Breast epithelium (tissue), 3 donors: ENCODE data around the gene SGSM2.

Source experiments
- CTCF ChIP-seq, 3 donors: fragments of 450-650 bp; IDR thresholded peaks; one replicate each; pipeline ENCODE4 v1.5.1; 2016 to 2017; ENCODE audit warnings: antibody characterized with exemption in 3 of 3, mild to moderate bottlenecking in 3 of 3, moderate library complexity in 3 of 3
- POLR2A ChIP-seq: fragments of 450-650 bp; IDR thresholded peaks from one replicate; pipeline ENCODE4 v1.6.1; 2016; ENCODE audit warnings: antibody characterized with exemption, mild to moderate bottlenecking, moderate library complexity
- POLR2AphosphoS5 ChIP-seq, 3 donors: sonication (generic); formaldehyde crosslinking; IDR thresholded peaks; one replicate each; pipeline ENCODE4 v1.6.1; 2017; ENCODE audit warnings: antibody characterized with exemption in 3 of 3

GRCh38 chr17:2319051-2319450 lies 18.2 kb upstream of the SGSM2 start:
- TF ChIP-seq CTCF (IDR thresholded peaks at IDR 0.05), result no peak
- no peak for TF ChIP-seq POLR2A
- TF ChIP-seq POLR2AphosphoS5 (IDR thresholded peaks at IDR 0.05), result no peak
